ENCODE data around the gene ALS2CL.

GRCh38 chr3:46667657-46668056 lies 25.8 kb downstream of the ALS2CL start:
- TF ChIP-seq POLR2A (IDR thresholded peaks at IDR 0.05) (no peak), CTCF (IDR thresholded peaks at IDR 0.05) (no peak)

Measured in esophagus squamous epithelium (tissue), 4 donors.